ENCODE measurements around the gene TRIM38. TPM values are rescaled to one million over a fixed set of nuclear protein-coding genes. Genes with fewer than 3 reads are reported as not detected.
"Not testable (repeated sequence)": the region's sequence is repeated elsewhere in the genome, so short reads cannot be mapped to it uniquely, and the experiment has no call there.

Gene TRIM38
- total and polyA plus RNA-seq, 2 of the 13 experiments (the other 11 are each of a cell fraction or from before 2014, with no cell fraction given) = 2.5 to 3.1 TPM

DNA sequence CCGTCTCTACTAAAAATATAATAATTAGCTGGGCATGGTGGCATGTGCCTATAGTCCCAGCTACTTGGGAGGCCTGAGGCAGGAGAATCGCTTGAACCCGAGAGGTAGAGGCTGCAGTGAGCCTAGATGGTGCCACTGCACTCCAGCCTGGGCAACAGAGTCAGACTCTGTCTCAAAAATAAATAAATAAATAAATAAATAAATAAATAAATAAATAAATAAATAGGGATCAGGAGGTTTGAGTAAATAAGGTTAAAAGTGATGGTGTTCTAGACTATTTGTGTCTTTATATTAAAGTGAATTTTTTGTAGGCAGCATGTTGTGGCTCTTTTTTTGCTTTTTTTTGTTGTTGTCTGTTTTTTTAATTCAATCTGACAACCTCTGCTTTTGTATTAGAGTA is 15.1 kb upstream of the TRIM38 start:
- H3K4me3 ChIP-seq (replicated peaks in 1 of 3; ENCODE audit: insufficient read depth in 1 of 3, low read depth in 2 of 3, low read length in 3 of 3); H3K36me3 ChIP-seq (replicated peaks in 1 of 2; ENCODE audit: control insufficient read depth in 1 of 2, insufficient read depth in 2 of 2, low read length in 2 of 2); in situ Hi-C loops (cut with HindIII; ENCODE audit: extremely low pct_ligation_motif_present, low pct_unique_long_range_greater_than_20kb); H3K9me3 ChIP-seq (ENCODE audit: low read length); ATAC-seq; H3K4me2 ChIP-seq (ENCODE audit: low read depth, low read length); H3K9ac ChIP-seq (ENCODE audit: insufficient read depth, low read depth, low read length); CTCF ChIA-PET (ENCODE audit: low intra/inter-chr PET ratio, low total read pairs); H3K27me3 ChIP-seq (ENCODE audit: control insufficient read depth in 1 of 2, insufficient read depth in 2 of 2, low read length in 2 of 2); H4K20me1 ChIP-seq (ENCODE audit: insufficient read depth, low read length); POLR2A ChIA-PET; DNase-seq (ENCODE audit: low spot score); BruUV-seq (replicated peaks); FAIRE-seq; H2AFZ ChIP-seq (ENCODE audit: low read length); H3K27ac ChIP-seq (ENCODE audit: extremely low read length, insufficient read depth, low read length); H3K79me2 ChIP-seq (ENCODE audit: insufficient read depth, low read length): not testable (repeated sequence)
- intact Hi-C loops (cut with micrococcal nuclease; ENCODE audit: unreplicated experiment) = loop anchor here (10.0 kb wide), 2 partner anchors 393 to 723 kb away; no protein-coding TSS in a partner anchor
- 75% methylated on average over 3 of the region's 3 CpGs for WGBS (ENCODE audit: low lambda C conversion rate)
- H3K4me1 ChIP-seq (ENCODE audit: insufficient read depth, low read length) = peaks cover 21% of the 10 kb centered on the region

DNA sequence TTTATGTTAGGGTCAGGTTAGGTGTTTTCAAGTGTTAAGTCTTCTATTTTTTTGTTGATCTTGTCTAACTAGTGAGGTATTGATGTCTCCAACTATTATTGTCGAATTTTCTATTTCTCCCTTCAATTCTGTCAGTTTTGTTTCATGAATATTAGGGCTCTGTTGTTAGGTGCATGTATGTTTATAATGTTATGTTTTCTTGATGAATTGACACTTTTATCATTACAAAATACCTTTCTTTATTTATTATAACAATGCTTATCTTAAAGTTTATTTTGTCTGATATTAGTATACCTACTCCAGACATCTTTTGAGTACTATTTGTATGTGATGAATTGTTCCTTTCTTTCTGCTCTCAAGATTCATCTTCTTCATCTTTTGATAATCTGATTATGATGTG is 12.9 kb upstream of the TRIM38 start:
- Histone ChIP-seq H3K4me2 (ENCODE audit: low read depth, low read length) (no peak overlapping the region), H3K27ac (ENCODE audit: extremely low read length, insufficient read depth, low read length) (no peak overlapping the region), H3K27me3 (ENCODE audit: control insufficient read depth in 1 of 2, insufficient read depth in 2 of 2, low read length in 2 of 2) (no peaks in the 10 kb centered on the region), H3K4me1 (ENCODE audit: insufficient read depth, low read length) (peaks cover 26% of the 10 kb centered on the region), H3K9me3 (ENCODE audit: low read length) (peaks cover 6% of the 10 kb centered on the region; the same call in 1 of the 2 replicates), H3K9ac (ENCODE audit: insufficient read depth, low read depth, low read length) (no peak overlapping the region), H4K20me1 (ENCODE audit: insufficient read depth, low read length) (no peaks in the 10 kb centered on the region), H3K36me3 (replicated peaks in 1 of 2; ENCODE audit: control insufficient read depth in 1 of 2, insufficient read depth in 2 of 2, low read length in 2 of 2) (no peaks in the 10 kb centered on the region), H2AFZ (ENCODE audit: low read length) (no peak overlapping the region), H3K4me3 (replicated peaks in 1 of 3; ENCODE audit: insufficient read depth in 1 of 3, low read depth in 2 of 3, low read length in 3 of 3) (no peak overlapping the region), H3K79me2 (ENCODE audit: insufficient read depth, low read length) (no peaks in the 10 kb centered on the region)
- FAIRE-seq (no peak), ATAC-seq (no peak), DNase-seq (ENCODE audit: low spot score) (no peak)
- TF ChIP-seq FOXO1 (CRISPR knock-in tag; IDR thresholded peaks at IDR 0.05) (no peak), MAFK (conservative IDR thresholded peaks at IDR 0.05 in 1 of 2, IDR thresholded peaks at IDR 0.05 in 1 of 2; ENCODE audit: low read length in 2 of 2) (peak in 1 of 2 experiments; percentile 38; a peak in 1 of 4 replicates)
- BruUV-seq (replicated peaks) = no TSS peak
- intact Hi-C loops (cut with micrococcal nuclease; ENCODE audit: unreplicated experiment) = loop anchor here (10.0 kb wide), 2 partner anchors 395 to 725 kb away; no protein-coding TSS in a partner anchor
- in situ Hi-C loops (cut with HindIII; ENCODE audit: extremely low pct_ligation_motif_present, low pct_unique_long_range_greater_than_20kb) = no loop called here
- ChIA-PET POLR2A (no interaction called here), CTCF (ENCODE audit: low intra/inter-chr PET ratio, low total read pairs) (no interaction called here)
- 25% methylated on average over 1 of the region's 1 CpG for WGBS (ENCODE audit: low lambda C conversion rate)
